SK-N-SH (cell line): ENCODE measurements around the gene ST6GALNAC3.

Source experiments
- ELF1 ChIP-seq: IDR thresholded peaks from 2 replicates; pipeline ENCODE4 v1.4.0; 2012
- EZH2phosphoT487 ChIP-seq: fragments of 200-600 bp; sonication (generic); IDR thresholded peaks from 2 replicates; pipeline ENCODE4 v1.6.1; 2017; ENCODE audit warnings: low read depth, mixed run types, mild to moderate bottlenecking, antibody characterized with exemption, moderate library complexity, borderline replicate concordance
- FOSL2 ChIP-seq: IDR thresholded peaks from 2 replicates; pipeline ENCODE4 v1.4.0; 2012; ENCODE audit warnings: low read depth, mild to moderate bottlenecking, moderate library complexity, borderline replicate concordance
- GABPA ChIP-seq: IDR thresholded peaks from 2 replicates; pipeline ENCODE4 v1.4.0; 2012; ENCODE audit warnings: low read depth, mild to moderate bottlenecking
- RCOR1 ChIP-seq: fragments of 150-350 bp; IDR thresholded peaks from 2 replicates; pipeline ENCODE4 v1.6.1; 2017; ENCODE audit warnings: antibody characterized with exemption, low read length
- RFX5 ChIP-seq: IDR thresholded peaks from 2 replicates; pipeline ENCODE4 v1.6.1; 2012; ENCODE audit warnings: mild to moderate bottlenecking, improper control_type of control experiment, low read length
- TEAD4 ChIP-seq: IDR thresholded peaks from 2 replicates; pipeline ENCODE4 v1.4.0; 2012; ENCODE audit warnings: mild to moderate bottlenecking, borderline replicate concordance; ENCODE audit not compliant: insufficient read depth
- TF ChIP-seq, protein P1 (sequence below): IDR thresholded peaks from 2 replicates; pipeline ENCODE4 v1.6.1; 2012; ENCODE audit warnings: mild to moderate bottlenecking, low read depth, low read length, moderate library complexity
- TF ChIP-seq, protein P2 (sequence below): fragments of 200-600 bp; sonication (generic); IDR thresholded peaks from 2 replicates; pipeline ENCODE4 v1.6.1; 2017; ENCODE audit warnings: antibody characterized with exemption, mild to moderate bottlenecking, moderate library complexity
- TF ChIP-seq, protein P3 (sequence below): IDR thresholded peaks from 2 replicates; pipeline ENCODE4 v1.4.0; 2012; ENCODE audit warnings: low read depth, borderline replicate concordance
- TF ChIP-seq, protein P4 (sequence below): fragments of 150-350 bp; IDR thresholded peaks from 2 replicates; pipeline ENCODE4 v1.6.1; 2017; ENCODE audit warnings: antibody characterized with exemption, low read length, low read depth, borderline replicate concordance
- TF ChIP-seq, protein P5 (sequence below): IDR thresholded peaks from 2 replicates; pipeline ENCODE4 v1.4.0; 2012; ENCODE audit warnings: low read depth

DNA sequence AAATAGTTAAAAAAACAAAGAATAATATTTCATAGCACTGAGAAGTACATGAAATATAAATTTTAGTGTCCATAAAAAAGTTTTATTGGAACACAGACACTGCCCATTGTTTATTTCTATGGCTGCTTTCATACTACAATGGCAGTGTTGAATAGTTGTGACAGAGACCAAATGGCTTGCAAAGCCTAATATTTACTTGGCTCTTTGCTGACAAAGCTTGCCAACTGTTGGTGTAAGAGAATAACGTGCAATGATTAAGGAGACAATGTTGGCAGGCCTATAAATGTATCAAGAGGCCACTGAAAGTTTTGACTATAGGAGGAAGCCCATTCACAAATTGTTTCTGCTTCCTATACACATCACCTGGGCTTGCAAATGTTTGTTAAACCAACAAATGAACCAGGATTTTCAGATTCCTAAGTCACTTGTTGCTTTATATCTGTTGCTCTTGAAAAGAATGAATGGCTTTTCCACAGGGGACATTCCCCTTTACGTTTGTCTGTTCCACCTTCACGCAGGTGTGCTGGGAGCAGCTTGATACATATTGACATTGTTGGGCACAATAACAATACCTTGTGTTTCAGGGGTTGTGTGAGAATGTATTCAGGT is 5.5 kb upstream of the ST6GALNAC3 start:
- TF ChIP-seq, protein P1, sequence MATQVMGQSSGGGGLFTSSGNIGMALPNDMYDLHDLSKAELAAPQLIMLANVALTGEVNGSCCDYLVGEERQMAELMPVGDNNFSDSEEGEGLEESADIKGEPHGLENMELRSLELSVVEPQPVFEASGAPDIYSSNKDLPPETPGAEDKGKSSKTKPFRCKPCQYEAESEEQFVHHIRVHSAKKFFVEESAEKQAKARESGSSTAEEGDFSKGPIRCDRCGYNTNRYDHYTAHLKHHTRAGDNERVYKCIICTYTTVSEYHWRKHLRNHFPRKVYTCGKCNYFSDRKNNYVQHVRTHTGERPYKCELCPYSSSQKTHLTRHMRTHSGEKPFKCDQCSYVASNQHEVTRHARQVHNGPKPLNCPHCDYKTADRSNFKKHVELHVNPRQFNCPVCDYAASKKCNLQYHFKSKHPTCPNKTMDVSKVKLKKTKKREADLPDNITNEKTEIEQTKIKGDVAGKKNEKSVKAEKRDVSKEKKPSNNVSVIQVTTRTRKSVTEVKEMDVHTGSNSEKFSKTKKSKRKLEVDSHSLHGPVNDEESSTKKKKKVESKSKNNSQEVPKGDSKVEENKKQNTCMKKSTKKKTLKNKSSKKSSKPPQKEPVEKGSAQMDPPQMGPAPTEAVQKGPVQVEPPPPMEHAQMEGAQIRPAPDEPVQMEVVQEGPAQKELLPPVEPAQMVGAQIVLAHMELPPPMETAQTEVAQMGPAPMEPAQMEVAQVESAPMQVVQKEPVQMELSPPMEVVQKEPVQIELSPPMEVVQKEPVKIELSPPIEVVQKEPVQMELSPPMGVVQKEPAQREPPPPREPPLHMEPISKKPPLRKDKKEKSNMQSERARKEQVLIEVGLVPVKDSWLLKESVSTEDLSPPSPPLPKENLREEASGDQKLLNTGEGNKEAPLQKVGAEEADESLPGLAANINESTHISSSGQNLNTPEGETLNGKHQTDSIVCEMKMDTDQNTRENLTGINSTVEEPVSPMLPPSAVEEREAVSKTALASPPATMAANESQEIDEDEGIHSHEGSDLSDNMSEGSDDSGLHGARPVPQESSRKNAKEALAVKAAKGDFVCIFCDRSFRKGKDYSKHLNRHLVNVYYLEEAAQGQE = no peak
- TF ChIP-seq, protein P2, sequence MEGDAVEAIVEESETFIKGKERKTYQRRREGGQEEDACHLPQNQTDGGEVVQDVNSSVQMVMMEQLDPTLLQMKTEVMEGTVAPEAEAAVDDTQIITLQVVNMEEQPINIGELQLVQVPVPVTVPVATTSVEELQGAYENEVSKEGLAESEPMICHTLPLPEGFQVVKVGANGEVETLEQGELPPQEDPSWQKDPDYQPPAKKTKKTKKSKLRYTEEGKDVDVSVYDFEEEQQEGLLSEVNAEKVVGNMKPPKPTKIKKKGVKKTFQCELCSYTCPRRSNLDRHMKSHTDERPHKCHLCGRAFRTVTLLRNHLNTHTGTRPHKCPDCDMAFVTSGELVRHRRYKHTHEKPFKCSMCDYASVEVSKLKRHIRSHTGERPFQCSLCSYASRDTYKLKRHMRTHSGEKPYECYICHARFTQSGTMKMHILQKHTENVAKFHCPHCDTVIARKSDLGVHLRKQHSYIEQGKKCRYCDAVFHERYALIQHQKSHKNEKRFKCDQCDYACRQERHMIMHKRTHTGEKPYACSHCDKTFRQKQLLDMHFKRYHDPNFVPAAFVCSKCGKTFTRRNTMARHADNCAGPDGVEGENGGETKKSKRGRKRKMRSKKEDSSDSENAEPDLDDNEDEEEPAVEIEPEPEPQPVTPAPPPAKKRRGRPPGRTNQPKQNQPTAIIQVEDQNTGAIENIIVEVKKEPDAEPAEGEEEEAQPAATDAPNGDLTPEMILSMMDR = no peak
- TF ChIP-seq, protein P3, sequence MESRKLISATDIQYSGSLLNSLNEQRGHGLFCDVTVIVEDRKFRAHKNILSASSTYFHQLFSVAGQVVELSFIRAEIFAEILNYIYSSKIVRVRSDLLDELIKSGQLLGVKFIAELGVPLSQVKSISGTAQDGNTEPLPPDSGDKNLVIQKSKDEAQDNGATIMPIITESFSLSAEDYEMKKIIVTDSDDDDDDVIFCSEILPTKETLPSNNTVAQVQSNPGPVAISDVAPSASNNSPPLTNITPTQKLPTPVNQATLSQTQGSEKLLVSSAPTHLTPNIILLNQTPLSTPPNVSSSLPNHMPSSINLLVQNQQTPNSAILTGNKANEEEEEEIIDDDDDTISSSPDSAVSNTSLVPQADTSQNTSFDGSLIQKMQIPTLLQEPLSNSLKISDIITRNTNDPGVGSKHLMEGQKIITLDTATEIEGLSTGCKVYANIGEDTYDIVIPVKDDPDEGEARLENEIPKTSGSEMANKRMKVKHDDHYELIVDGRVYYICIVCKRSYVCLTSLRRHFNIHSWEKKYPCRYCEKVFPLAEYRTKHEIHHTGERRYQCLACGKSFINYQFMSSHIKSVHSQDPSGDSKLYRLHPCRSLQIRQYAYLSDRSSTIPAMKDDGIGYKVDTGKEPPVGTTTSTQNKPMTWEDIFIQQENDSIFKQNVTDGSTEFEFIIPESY = no peak
- TF ChIP-seq FOSL2 (no peak), ELF1 (no peak), EZH2phosphoT487 (no peak), RCOR1 (no peak), TEAD4 (no peak), RFX5 (no peak), GABPA (no peak)
- TF ChIP-seq, protein P4, sequence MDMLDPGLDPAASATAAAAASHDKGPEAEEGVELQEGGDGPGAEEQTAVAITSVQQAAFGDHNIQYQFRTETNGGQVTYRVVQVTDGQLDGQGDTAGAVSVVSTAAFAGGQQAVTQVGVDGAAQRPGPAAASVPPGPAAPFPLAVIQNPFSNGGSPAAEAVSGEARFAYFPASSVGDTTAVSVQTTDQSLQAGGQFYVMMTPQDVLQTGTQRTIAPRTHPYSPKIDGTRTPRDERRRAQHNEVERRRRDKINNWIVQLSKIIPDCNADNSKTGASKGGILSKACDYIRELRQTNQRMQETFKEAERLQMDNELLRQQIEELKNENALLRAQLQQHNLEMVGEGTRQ = no peak
- TF ChIP-seq, protein P5, sequence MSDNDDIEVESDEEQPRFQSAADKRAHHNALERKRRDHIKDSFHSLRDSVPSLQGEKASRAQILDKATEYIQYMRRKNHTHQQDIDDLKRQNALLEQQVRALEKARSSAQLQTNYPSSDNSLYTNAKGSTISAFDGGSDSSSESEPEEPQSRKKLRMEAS = no peak
